K562 (cell line): ENCODE results near the gene CLIC3. TPM values are rescaled to one million over a fixed set of nuclear protein-coding genes. Genes with fewer than 3 reads are reported as not detected.

Experiments
- ATAC-seq: fragments of 200-7000 bp; cut with Tn5 transposase; 3 replicates; pipeline ENCODE4 v1.9.1; 2020; ENCODE audit warnings: moderate library complexity
- BruUV-seq: library from RNA; stranded (reverse); fragments of 400-500 nt; replicated peaks from 2 replicates; lab custom pipeline; 2021; lab: Mats Ljungman, UMichigan
- CTCF ChIA-PET: fragments of 300-600 bp; formaldehyde crosslinking; extraction: SDS; loops from one replicate; lab custom pipeline; 2021; ENCODE audit warnings: low intra/inter-chr PET ratio; lab: Yijun Ruan, JAX
- POLR2A ChIA-PET: fragments of 300-600, 350-650 bp; sonication (Branson Sonifier 250); formaldehyde crosslinking; extraction: SDS; loops from one replicate; lab custom pipeline; 2021; ENCODE audit warnings: antibody characterized with exemption, inconsistent platforms; lab: Yijun Ruan, JAX
- DNase-seq, 4 experiments: peaks; one replicate each; pipeline versions ENCODE4 v3.0.0 to v3.0.0-alpha.2; 2011 to 2018; ENCODE audit warnings: low spot score in 3 of 4, mixed read lengths in 3 of 4; ENCODE audit errors: extremely low read depth in 1 of 4
- FAIRE-seq: peaks from 2 replicates; lab custom pipeline; 2011; peaks lifted over from hg19 to GRCh38; lab: Jason Lieb, UNC
- H2AFZ ChIP-seq: 2 replicates; pipeline ENCODE4 v1.6.0; 2011; ENCODE audit warnings: low read depth, low read length, control low read depth, inconsistent platforms
- H3K27ac ChIP-seq: fragments of 200-600 bp; 3 replicates; pipeline ENCODE4 v1.8.0; 2011; ENCODE audit warnings: low read depth, mild to moderate bottlenecking, control low read depth, inconsistent platforms, low read length, moderate library complexity, mixed read lengths; ENCODE audit errors: extremely low read depth
- H3K27me3 ChIP-seq, 2 experiments: fragments of 300-600 bp in 1 of 2; 2 replicates in 1 of 2; 3 replicates in 1 of 2; pipeline versions ENCODE4 v1.6.0 to v1.8.0; 2011; ENCODE audit warnings: inconsistent platforms in 2 of 2, low read length in 2 of 2, mild to moderate bottlenecking in 1 of 2, mixed read lengths in 1 of 2, moderate library complexity in 1 of 2; ENCODE audit not compliant: control insufficient read depth in 2 of 2, insufficient read depth in 2 of 2
- H3K36me3 ChIP-seq: fragments of 300-600 bp; 3 replicates; pipeline ENCODE4 v1.8.0; 2011; ENCODE audit warnings: mild to moderate bottlenecking, low read length, inconsistent platforms; ENCODE audit not compliant: control insufficient read depth, insufficient read depth
- H3K4me1 ChIP-seq, 2 experiments: fragments of 200-600 bp in 1 of 2; replicated peaks in 1 of 2; 2 replicates in 1 of 2; 3 replicates in 1 of 2; pipeline versions ENCODE4 v1.5.1 to v1.8.0; 2011; ENCODE audit warnings: inconsistent platforms in 2 of 2, low read length in 2 of 2, mild to moderate bottlenecking in 1 of 2, mixed read lengths in 1 of 2, moderate library complexity in 1 of 2; ENCODE audit not compliant: control insufficient read depth in 2 of 2, insufficient read depth in 2 of 2
- H3K4me2 ChIP-seq: 2 replicates; pipeline ENCODE4 v1.6.1; 2011; ENCODE audit warnings: low read length, control low read depth, inconsistent platforms, mixed read lengths; ENCODE audit not compliant: insufficient read depth
- H3K4me3 ChIP-seq: fragments of 200-600 bp; sonication (generic), shearing (Covaris generic); 2 replicates; pipeline ENCODE4 v1.5.1; 2016; ENCODE audit warnings: control low read depth, inconsistent platforms
- H3K79me2 ChIP-seq: fragments of 200-600 bp; 3 replicates; pipeline ENCODE4 v1.8.0; 2011; ENCODE audit warnings: low read length, inconsistent platforms; ENCODE audit not compliant: control insufficient read depth, insufficient read depth
- H3K9ac ChIP-seq, 2 experiments: 2 replicates each; pipeline versions ENCODE4 v1.6.0 to v1.6.1; 2011; ENCODE audit warnings: low read depth in 2 of 2, low read length in 2 of 2, control low read depth in 1 of 2, inconsistent platforms in 1 of 2, mild to moderate bottlenecking in 1 of 2, mixed read lengths in 1 of 2; ENCODE audit not compliant: insufficient read depth in 1 of 2
- H3K9me1 ChIP-seq: one replicate; pipeline ENCODE4 v1.6.0; 2011; ENCODE audit warnings: inconsistent platforms, mild to moderate bottlenecking, low read length, moderate library complexity; ENCODE audit not compliant: control insufficient read depth, insufficient read depth
- H3K9me3 ChIP-seq: replicated peaks from 2 replicates; pipeline ENCODE4 v1.5.1; 2011; ENCODE audit warnings: low read depth, low read length, inconsistent platforms; ENCODE audit not compliant: control insufficient read depth, insufficient read depth
- H4K20me1 ChIP-seq: replicated peaks from 2 replicates; pipeline ENCODE4 v1.6.1; 2011; ENCODE audit warnings: low read length, inconsistent platforms, mixed read lengths; ENCODE audit not compliant: control insufficient read depth, insufficient read depth
- JUNB ChIP-seq: fragments of 450-650 bp; formaldehyde crosslinking; conservative IDR thresholded peaks from 2 replicates; pipeline ENCODE4 v1.4.0; 2020; ENCODE audit warnings: mild to moderate bottlenecking
- MCM2 ChIP-seq: fragments of 450-650 bp; IDR thresholded peaks from 2 replicates; pipeline ENCODE4 v1.6.1; 2017; ENCODE audit warnings: low read depth, mild to moderate bottlenecking
- NR2C1 ChIP-seq, 2 experiments: fragments of 450-650 bp; IDR thresholded peaks; 2 replicates each; pipeline ENCODE4 v1.6.1; 2017; ENCODE audit warnings: mild to moderate bottlenecking in 2 of 2, antibody characterized with exemption in 1 of 2, inconsistent platforms in 1 of 2, missing compliant biosample characterization in 1 of 2, missing genetic modification characterization in 1 of 2
- NRF1 ChIP-seq, 2 experiments: fragments of 450-650 bp; IDR thresholded peaks in 1 of 2; conservative IDR thresholded peaks in 1 of 2; 2 replicates each; pipeline ENCODE4 v1.6.1; 2014; ENCODE audit warnings: mild to moderate bottlenecking in 2 of 2
- SMAD1 ChIP-seq: fragments of 150-350 bp; IDR thresholded peaks from 2 replicates; pipeline ENCODE4 v1.6.1; 2014; ENCODE audit warnings: low read length, low read depth; ENCODE audit not compliant: partially characterized antibody
- XRCC3 ChIP-seq: fragments of 450-650 bp; IDR thresholded peaks from 2 replicates; pipeline ENCODE4 v1.6.1; 2017; ENCODE audit warnings: mild to moderate bottlenecking, moderate library complexity
- ZC3H4 ChIP-seq: sonication (generic); formaldehyde crosslinking; IDR thresholded peaks from 2 replicates; pipeline ENCODE4 v1.9.0; 2021; ENCODE audit warnings: missing genetic modification reagents, borderline replicate concordance
- WGBS: fragments of 100-300 bp; shearing (Covaris generic); methylation state at CpG from one replicate; pipeline ENCODE4 v1.1.6; 2016; ENCODE audit warnings: low coverage, mixed read lengths; ENCODE audit not compliant: insufficient coverage; ENCODE audit errors: missing lambda C conversion rate; 5-methylcytosine and 5-hydroxymethylcytosine counted together
- in situ Hi-C: fragments of 300-500 bp; cut with MboI; formaldehyde crosslinking; loops from 4 replicates; pipeline ENCODE4 v1.15.0; 2018; ENCODE audit warnings: inconsistent platforms, mixed read lengths
- intact Hi-C: fragments of 100-400 bp; cut with micrococcal nuclease; formaldehyde crosslinking; loops from 2 replicates; pipeline ENCODE4 v1.14.2; 2022
- polyA plus RNA-seq, 8 experiments: library from polyadenylated mRNA; depleted of rRNA in 4 of 8; stranded (reverse) in 5 of 8; unstranded in 3 of 8; fragments of >200 nt; fragmentation: Nextera tagmentation in 2 of 8; fragmentation: Illumina TruSeq in 1 of 8; extraction: Ambion mirVana in 2 of 8; extraction: Trizol in 1 of 8; gene quantifications; 2 replicates each; pipeline versions ENCODE4 v1.2.1 to v1.2.3, GENCODE V29; 2011 to 2014; ENCODE audit warnings: inconsistent platforms in 1 of 8, missing spikeins in 1 of 8
- total RNA-seq, 7 experiments: library from RNA; depleted of rRNA in 6 of 7; stranded (reverse); fragments of >200 nt in 6 of 7; fragmentation: Illumina TruSeq in 2 of 7; extraction: Trizol in 2 of 7; gene quantifications; 2 replicates each; pipeline versions ENCODE4 v1.2.1 to v1.2.3, GENCODE V29; 2011 to 2021; ENCODE audit warnings: low replicate concordance in 1 of 7
- TF ChIP-seq, protein P1 (sequence below): fragments of 250-450 bp; sonication (Bioruptor Pico); IDR thresholded peaks from 2 replicates; pipeline ENCODE4 v1.4.0; 2020; ENCODE audit warnings: mild to moderate bottlenecking
- TF ChIP-seq, protein P2 (sequence below): fragments of 450-650 bp; formaldehyde crosslinking; IDR thresholded peaks from 2 replicates; pipeline ENCODE4 v1.4.0; 2020; ENCODE audit warnings: mild to moderate bottlenecking
- TF ChIP-seq, protein P3 (sequence below): sonication (generic); formaldehyde crosslinking; IDR thresholded peaks from 2 replicates; pipeline ENCODE4 v1.8.1; 2023; ENCODE audit warnings: mild to moderate bottlenecking, missing genetic modification reagents, moderate library complexity
- TF ChIP-seq, protein P4 (sequence below): fragments of 250-450 bp; sonication (Bioruptor Pico); IDR thresholded peaks from 2 replicates; pipeline ENCODE4 v1.4.0; 2020; ENCODE audit warnings: borderline replicate concordance

Gene CLIC3
- total and polyA plus RNA-seq, 9 of the 15 experiments (the other 6 are each of a cell fraction or from before 2014, with no cell fraction given) = 0.27 to 0.29 TPM; not detected in 7

DNA sequence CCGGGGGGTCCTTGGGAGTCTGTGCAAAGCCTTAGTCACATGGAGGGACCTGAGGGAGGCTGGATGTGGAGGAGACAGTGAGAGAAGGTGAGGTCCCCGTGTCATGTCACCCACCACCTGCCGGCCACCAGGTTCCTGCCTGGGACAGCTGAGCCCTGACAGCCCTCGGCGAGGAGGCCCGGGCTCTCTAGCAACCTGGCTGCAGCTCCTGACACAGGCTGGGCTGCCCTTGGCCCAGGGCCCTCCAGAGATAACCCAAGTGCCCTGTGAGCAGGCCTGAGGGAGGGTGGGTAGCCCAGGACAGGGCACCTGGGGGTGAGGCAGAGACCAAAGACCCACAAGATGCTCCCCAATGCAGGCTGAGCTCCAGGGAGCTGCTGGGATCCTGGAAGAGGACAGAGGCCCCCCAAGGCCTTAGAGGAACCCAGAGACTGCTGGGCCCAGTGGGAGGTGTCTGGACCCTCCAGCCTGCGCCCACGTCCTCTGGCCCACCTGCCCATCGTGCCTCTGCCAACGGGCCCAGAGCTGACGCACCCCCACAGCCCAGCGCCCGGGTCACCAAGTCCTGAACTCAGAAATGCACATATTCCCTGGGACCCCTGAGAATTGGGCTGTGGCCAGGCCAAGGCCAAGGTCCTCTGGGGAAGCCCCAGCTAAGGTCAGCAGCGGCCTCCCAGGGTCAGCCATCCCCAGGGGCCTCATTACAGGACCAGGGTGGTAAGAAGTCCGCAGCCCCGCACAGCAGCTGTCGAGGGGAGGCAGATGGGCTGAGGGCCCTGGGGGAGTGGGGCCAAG, 27.8 kb downstream of the CLIC3 start:
- Histone ChIP-seq H3K9me3 (no peaks in the 10 kb centered on the region), H3K27ac (no peak overlapping the region), H3K4me2 (no peak overlapping the region), H3K9ac (peak overlapping the region in 1 of 2 experiments; percentile 58; a peak in 2 of 4 replicates), H3K36me3 (no peaks in the 10 kb centered on the region), H2AFZ (no peak overlapping the region), H3K4me1 (peaks cover 20 to 76% of the 10 kb centered on the region in 2 experiments; a peak in 4 of 5 replicates), H3K4me3 (no peak overlapping the region), H3K9me1 (no peaks in the 10 kb centered on the region), H4K20me1 (no peaks in the 10 kb centered on the region), H3K79me2 (no peaks in the 10 kb centered on the region), H3K27me3 (no peaks in the 10 kb centered on the region)
- BruUV-seq = no TSS peak
- CTCF ChIA-PET = no interaction called here
- no peak for ATAC-seq
- WGBS = 62% methylated on average over 6 of the region's 17 CpGs
- no peak for TF ChIP-seq XRCC3
- TF ChIP-seq NR2C1 (IDR thresholded peaks at IDR 0.05) = no peak
- no peak for TF ChIP-seq NR2C1 (tag; IDR thresholded peaks at IDR 0.05)
- TF ChIP-seq, protein P1, sequence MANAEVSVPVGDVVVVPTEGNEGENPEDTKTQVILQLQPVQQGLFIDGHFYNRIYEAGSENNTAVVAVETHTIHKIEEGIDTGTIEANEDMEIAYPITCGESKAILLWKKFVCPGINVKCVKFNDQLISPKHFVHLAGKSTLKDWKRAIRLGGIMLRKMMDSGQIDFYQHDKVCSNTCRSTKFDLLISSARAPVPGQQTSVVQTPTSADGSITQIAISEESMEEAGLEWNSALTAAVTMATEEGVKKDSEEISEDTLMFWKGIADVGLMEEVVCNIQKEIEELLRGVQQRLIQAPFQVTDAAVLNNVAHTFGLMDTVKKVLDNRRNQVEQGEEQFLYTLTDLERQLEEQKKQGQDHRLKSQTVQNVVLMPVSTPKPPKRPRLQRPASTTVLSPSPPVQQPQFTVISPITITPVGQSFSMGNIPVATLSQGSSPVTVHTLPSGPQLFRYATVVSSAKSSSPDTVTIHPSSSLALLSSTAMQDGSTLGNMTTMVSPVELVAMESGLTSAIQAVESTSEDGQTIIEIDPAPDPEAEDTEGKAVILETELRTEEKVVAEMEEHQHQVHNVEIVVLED (CRISPR knock-in tag) = no peak
- TF ChIP-seq SMAD1 = no peak
- TF ChIP-seq, protein P2, sequence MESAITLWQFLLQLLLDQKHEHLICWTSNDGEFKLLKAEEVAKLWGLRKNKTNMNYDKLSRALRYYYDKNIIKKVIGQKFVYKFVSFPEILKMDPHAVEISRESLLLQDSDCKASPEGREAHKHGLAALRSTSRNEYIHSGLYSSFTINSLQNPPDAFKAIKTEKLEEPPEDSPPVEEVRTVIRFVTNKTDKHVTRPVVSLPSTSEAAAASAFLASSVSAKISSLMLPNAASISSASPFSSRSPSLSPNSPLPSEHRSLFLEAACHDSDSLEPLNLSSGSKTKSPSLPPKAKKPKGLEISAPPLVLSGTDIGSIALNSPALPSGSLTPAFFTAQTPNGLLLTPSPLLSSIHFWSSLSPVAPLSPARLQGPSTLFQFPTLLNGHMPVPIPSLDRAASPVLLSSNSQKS (CRISPR knock-in tag) = no peak
- TF ChIP-seq ZC3H4 (CRISPR knock-in tag) = no peak
- no peak for TF ChIP-seq NRF1 (conservative IDR thresholded peaks at IDR 0.05 in 1 of 2, IDR thresholded peaks at IDR 0.05 in 1 of 2)
- TF ChIP-seq, protein P3, sequence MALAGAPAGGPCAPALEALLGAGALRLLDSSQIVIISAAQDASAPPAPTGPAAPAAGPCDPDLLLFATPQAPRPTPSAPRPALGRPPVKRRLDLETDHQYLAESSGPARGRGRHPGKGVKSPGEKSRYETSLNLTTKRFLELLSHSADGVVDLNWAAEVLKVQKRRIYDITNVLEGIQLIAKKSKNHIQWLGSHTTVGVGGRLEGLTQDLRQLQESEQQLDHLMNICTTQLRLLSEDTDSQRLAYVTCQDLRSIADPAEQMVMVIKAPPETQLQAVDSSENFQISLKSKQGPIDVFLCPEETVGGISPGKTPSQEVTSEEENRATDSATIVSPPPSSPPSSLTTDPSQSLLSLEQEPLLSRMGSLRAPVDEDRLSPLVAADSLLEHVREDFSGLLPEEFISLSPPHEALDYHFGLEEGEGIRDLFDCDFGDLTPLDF (CRISPR knock-in tag) = no peak
- TF ChIP-seq, protein P4, sequence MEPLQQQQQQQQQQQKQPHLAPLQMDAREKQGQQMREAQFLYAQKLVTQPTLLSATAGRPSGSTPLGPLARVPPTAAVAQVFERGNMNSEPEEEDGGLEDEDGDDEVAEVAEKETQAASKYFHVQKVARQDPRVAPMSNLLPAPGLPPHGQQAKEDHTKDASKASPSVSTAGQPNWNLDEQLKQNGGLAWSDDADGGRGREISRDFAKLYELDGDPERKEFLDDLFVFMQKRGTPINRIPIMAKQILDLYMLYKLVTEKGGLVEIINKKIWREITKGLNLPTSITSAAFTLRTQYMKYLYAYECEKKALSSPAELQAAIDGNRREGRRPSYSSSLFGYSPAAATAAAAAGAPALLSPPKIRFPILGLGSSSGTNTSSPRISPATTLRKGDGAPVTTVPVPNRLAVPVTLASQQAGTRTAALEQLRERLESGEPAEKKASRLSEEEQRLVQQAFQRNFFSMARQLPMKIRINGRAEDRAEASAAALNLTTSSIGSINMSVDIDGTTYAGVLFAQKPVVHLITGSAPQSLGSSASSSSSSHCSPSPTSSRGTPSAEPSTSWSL = no peak
- TF ChIP-seq MCM2 = no peak
- no peak for TF ChIP-seq JUNB (CRISPR knock-in tag)
- POLR2A ChIA-PET = interaction anchor here (0.7 kb wide), 1 partner anchor 29 kb away, joined by 3 read pairs; no protein-coding TSS in a partner anchor
- no peak for FAIRE-seq
- intact Hi-C loops = no loop called here
- in situ Hi-C loops = no loop called here
- no peak for DNase-seq
